Spleen (tissue), 11 donors: ENCODE measurements around the gene RMDN3. TPM values are rescaled to one million over a fixed set of nuclear protein-coding genes. Genes with fewer than 3 reads are reported as not detected.

Experiments used
- DNase-seq: peaks from one replicate; pipeline ENCODE4 v3.0.0-alpha.2; 2020
- H3K27ac ChIP-seq, 8 donors: fragments of 200-600 bp; sonication (generic) in 7 of 8; 1 replicate in 4 of 8; 2 replicates in 4 of 8; pipeline versions ENCODE4 v1.5.0 to v1.8.0; 2016 to 2021; ENCODE audit warnings: inconsistent platforms in 4 of 8, mild to moderate bottlenecking in 4 of 8, moderate library complexity in 1 of 8
- H3K27me3 ChIP-seq, 7 donors: fragments of 200-600 bp; sonication (generic) in 6 of 7; replicated peaks in 1 of 7; 1 replicate in 4 of 7; 2 replicates in 3 of 7; pipeline versions ENCODE4 v1.5.0 to v1.8.0; 2016 to 2021; ENCODE audit warnings: inconsistent platforms in 3 of 7, mild to moderate bottlenecking in 1 of 7
- H3K36me3 ChIP-seq, 6 donors: fragments of 200-600 bp; sonication (generic) in 5 of 6; 1 replicate in 4 of 6; 2 replicates in 2 of 6; pipeline versions ENCODE4 v1.5.0 to v1.8.0; 2016 to 2021; ENCODE audit warnings: inconsistent platforms in 2 of 6
- H3K4me1 ChIP-seq, 6 donors: fragments of 200-600 bp; sonication (generic) in 5 of 6; 1 replicate in 3 of 6; 2 replicates in 3 of 6; pipeline versions ENCODE4 v1.5.0 to v1.8.0; 2016 to 2021; ENCODE audit warnings: inconsistent platforms in 3 of 6
- H3K4me3 ChIP-seq, 8 donors: fragments of 200-600 bp; sonication (generic) in 7 of 8; 1 replicate in 4 of 8; 2 replicates in 4 of 8; pipeline versions ENCODE4 v1.5.0 to v1.8.0; 2016 to 2021; ENCODE audit warnings: inconsistent platforms in 4 of 8, mild to moderate bottlenecking in 4 of 8, moderate library complexity in 2 of 8
- H3K9me3 ChIP-seq, 8 donors: fragments of 200-600 bp; sonication (generic) in 7 of 8; 1 replicate in 4 of 8; 2 replicates in 4 of 8; pipeline versions ENCODE4 v1.5.0 to v1.8.0; 2016 to 2021; ENCODE audit warnings: inconsistent platforms in 4 of 8
- CTCF ChIP-seq, 11 experiments: fragments of 200-600 bp in 7 of 11; fragments of 450-650 bp in 4 of 11; sonication (generic) in 4 of 11; IDR thresholded peaks in 8 of 11; conservative IDR thresholded peaks in 3 of 11; 1 replicate in 7 of 11; 2 replicates in 4 of 11; pipeline versions ENCODE4 v1.4.0 to v1.8.0; 2016 to 2021; ENCODE audit warnings: antibody characterized with exemption in 11 of 11, inconsistent platforms in 4 of 11, mild to moderate bottlenecking in 1 of 11
- POLR2A ChIP-seq, 3 donors: fragments of 450-650 bp; IDR thresholded peaks; one replicate each; pipeline ENCODE4 v1.5.1; 2017; ENCODE audit warnings: antibody characterized with exemption in 3 of 3, mild to moderate bottlenecking in 1 of 3
- POLR2AphosphoS5 ChIP-seq, 3 donors: sonication (generic); formaldehyde crosslinking; IDR thresholded peaks; one replicate each; pipeline ENCODE4 v1.5.1; 2017; ENCODE audit warnings: antibody characterized with exemption in 3 of 3
- WGBS, 5 donors: extraction: QIAGEN DNeasy Blood & Tissue Kit in 3 of 5; methylation state at CpG; one replicate each; pipeline versions ENCODE4 v1.1.5 to v1.1.7; 2013 to 2018; 5-methylcytosine and 5-hydroxymethylcytosine counted together
- intact Hi-C: fragments of 100-400 bp; cut with DNase I; formaldehyde crosslinking; loops from one replicate; pipeline ENCODE4 v1.15.0; 2023; ENCODE audit warnings: low total_unique reads
- polyA plus RNA-seq, 3 donors: library from polyadenylated mRNA; stranded (reverse); fragments of 200-250 nt; gene quantifications; one replicate each; pipeline ENCODE4 v1.2.1, GENCODE V29; 2013
- total RNA-seq, 7 donors: library from RNA; depleted of rRNA in 3 of 7; stranded (reverse); fragments of >200 nt in 3 of 7; fragmentation: NEBNext Ultra II Directional in 4 of 7; extraction: Animal tissue kit (Norgen Biotek cat#: 25700) in 4 of 7; gene quantifications; one replicate each; pipeline versions ENCODE4 v1.1.0 to v1.2.1, GENCODE V29; 2016 to 2021
- donor health status: healthy with polysubstance abuse.
- donor health status: DM: no; HTN: no; CAD: no; lungs with moderate emphysema.
- donor health status: DM: no; HTN: no; CAD: no.
- donor health status: Bipolar disorder and iron deficiency.
- donor health status: healthy.
- donor health status: DM: no; HTN: no; CAD: no.
- donor health status: DM: yes; HTN: yes; CAD: no.

The RMDN3 gene
- total and polyA plus RNA-seq, 10 donors, result 13.0 to 32.2 (median 23.2) TPM

DNA sequence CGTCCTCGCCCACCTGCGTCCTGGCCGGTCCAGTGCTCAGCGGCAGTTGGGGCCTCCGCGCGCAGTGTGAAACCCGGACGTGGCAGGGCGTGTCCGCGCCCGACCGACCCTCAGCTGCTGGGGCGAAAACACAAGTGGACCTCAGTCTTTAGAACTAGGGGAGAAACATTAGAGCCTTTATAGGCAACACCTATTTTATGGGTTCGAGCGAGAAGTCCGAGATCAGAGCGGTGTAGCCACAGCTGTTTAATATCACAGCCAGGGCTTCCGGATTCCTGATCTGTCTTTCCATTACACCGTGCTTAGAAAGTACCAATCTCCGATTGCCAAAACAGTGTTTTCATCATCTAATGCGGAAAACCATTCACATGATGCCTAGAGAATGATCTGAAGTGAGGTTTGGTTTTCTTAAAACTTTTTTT, 59.6 kb downstream of the RMDN3 start:
- 0 to 2% (median 0%) methylated on average over 18 to 24 of the region's 24 CpGs for WGBS, 5 donors
- peaks cover 0 to 29% (median 5%) of the 10 kb centered on the region in 6 donors for H3K36me3 ChIP-seq
- peaks cover 15 to 36% (median 24%) of the 10 kb centered on the region in 6 donors for H3K4me1 ChIP-seq
- TF ChIP-seq POLR2AphosphoS5 (IDR thresholded peaks at IDR 0.05) (no peak), POLR2A (IDR thresholded peaks at IDR 0.05) (no peak), CTCF (IDR thresholded peaks at IDR 0.05 in 8 of 11, conservative IDR thresholded peaks at IDR 0.05 in 3 of 11) (no peak)
- H3K27ac ChIP-seq, result peak overlapping the region in 7 of 8 donors; percentile 95 to 100 (median 99)
- DNase-seq, result no peak
- intact Hi-C loops, result loop anchor here (5.0 kb wide), 1 partner anchor 202 kb away; no protein-coding TSS in a partner anchor
- H3K4me3 ChIP-seq, result peak overlapping the region; percentile 61 to 97 (median 84)
- H3K9me3 ChIP-seq, result no peaks in the 10 kb centered on the region
- no peaks in the 10 kb centered on the region for H3K27me3 ChIP-seq

GRCh38 chr15:40694688-40695468, 60.2 kb downstream of the RMDN3 start, which contains the start of gene RAD51:
TSS of gene RAD51 (plus strand) at chr15:40695174. CDS start at chr15:40698759, 3,585 bp downstream.
- Histone ChIP-seq H3K9me3 (no peaks in the 10 kb centered on the region), H3K27me3 (no peaks in the 10 kb centered on the region), H3K4me1 (peaks cover 15 to 36% (median 24%) of the 10 kb centered on the region in 6 donors), H3K36me3 (peaks cover 0 to 26% (median 5%) of the 10 kb centered on the region in 6 donors), H3K27ac (peak within 1 kb of the TSS; percentile 95 to 100 (median 99)), H3K4me3 (peak within 1 kb of the TSS; percentile 61 to 97 (median 84))
- WGBS, 5 donors, result 0% methylated on average over 26 to 81 of the region's 81 CpGs
- intact Hi-C loops, result loop anchor here (5.0 kb wide), 1 partner anchor 202 kb away; no protein-coding TSS in a partner anchor
- peak in 2 of 11 experiments; percentile 4 to 19 for TF ChIP-seq CTCF (IDR thresholded peaks at IDR 0.05 in 8 of 11, conservative IDR thresholded peaks at IDR 0.05 in 3 of 11)
- TF ChIP-seq POLR2AphosphoS5 (IDR thresholded peaks at IDR 0.05), result peak; percentile 97 to 98 (median 97)
- TF ChIP-seq POLR2A (IDR thresholded peaks at IDR 0.05), result peak in 2 of 3 donors; percentile 33 to 61
- DNase-seq, result peak; percentile 98

DNA sequence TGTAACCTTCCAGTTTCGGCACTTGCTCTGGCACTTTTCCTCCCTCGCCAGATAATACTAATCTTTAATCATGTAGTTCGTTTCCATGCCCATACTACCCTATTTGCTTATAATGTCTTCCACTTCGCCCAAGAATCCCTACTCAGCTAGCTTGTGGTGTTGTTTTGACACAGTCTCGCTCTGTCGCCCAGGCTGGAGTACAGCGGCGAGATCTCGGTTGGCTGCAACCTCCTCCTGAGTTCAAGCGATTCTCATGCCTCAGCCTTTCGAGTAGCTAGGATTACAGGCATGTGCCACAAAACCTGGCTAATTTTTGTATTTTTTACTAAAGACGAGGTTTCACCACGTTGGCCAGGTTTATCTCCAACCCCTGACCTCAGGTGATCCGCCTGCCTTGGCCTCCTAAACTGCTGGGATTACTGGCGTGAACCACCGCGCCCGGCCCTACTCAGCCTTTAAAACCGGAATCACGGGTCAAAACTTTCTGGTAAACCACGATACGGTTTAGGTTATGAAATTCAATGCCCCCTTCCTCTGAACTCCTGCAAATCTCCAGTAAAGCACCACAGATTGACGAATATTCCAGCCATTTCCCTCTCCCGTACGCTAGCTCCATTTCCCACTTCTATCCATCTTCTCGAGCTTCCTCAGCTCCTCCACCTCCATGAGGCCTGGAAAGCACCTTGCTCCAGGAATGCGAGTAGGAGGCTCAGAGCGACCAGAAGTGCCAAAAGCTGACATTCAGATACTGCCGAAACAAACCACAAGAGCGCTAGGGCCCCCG, 61.0 kb downstream of the RMDN3 start:
- TF ChIP-seq POLR2A (IDR thresholded peaks at IDR 0.05), result no peak
- TF ChIP-seq CTCF (IDR thresholded peaks at IDR 0.05 in 8 of 11, conservative IDR thresholded peaks at IDR 0.05 in 3 of 11), result no peak
- no peak for TF ChIP-seq POLR2AphosphoS5 (IDR thresholded peaks at IDR 0.05)
- Histone ChIP-seq H3K9me3 (no peaks in the 10 kb centered on the region), H3K4me3 (peak overlapping the region; percentile 61 to 97 (median 84)), H3K27ac (peak overlapping the region; percentile 95 to 100 (median 99)), H3K27me3 (no peaks in the 10 kb centered on the region), H3K4me1 (peaks cover 15 to 36% (median 24%) of the 10 kb centered on the region in 6 donors), H3K36me3 (peaks cover 0 to 19% (median 5%) of the 10 kb centered on the region in 6 donors)
- intact Hi-C loops, result no loop called here
- 23 to 28% (median 25%) methylated on average over 30 to 31 of the region's 31 CpGs for WGBS, 5 donors
- no peak for DNase-seq
